Measurements from ENCODE around the gene SLC16A8. TPM values are rescaled to one million over a fixed set of nuclear protein-coding genes. Genes with fewer than 3 reads are reported as not detected.
A peak's percentile ranks its signal among the peaks of the same experiment; 100 is the strongest.

Gene SLC16A8
- total and polyA plus RNA-seq, 2 of the 13 experiments (the other 11 are each of a cell fraction or from before 2014, with no cell fraction given) = not detected

DNA sequence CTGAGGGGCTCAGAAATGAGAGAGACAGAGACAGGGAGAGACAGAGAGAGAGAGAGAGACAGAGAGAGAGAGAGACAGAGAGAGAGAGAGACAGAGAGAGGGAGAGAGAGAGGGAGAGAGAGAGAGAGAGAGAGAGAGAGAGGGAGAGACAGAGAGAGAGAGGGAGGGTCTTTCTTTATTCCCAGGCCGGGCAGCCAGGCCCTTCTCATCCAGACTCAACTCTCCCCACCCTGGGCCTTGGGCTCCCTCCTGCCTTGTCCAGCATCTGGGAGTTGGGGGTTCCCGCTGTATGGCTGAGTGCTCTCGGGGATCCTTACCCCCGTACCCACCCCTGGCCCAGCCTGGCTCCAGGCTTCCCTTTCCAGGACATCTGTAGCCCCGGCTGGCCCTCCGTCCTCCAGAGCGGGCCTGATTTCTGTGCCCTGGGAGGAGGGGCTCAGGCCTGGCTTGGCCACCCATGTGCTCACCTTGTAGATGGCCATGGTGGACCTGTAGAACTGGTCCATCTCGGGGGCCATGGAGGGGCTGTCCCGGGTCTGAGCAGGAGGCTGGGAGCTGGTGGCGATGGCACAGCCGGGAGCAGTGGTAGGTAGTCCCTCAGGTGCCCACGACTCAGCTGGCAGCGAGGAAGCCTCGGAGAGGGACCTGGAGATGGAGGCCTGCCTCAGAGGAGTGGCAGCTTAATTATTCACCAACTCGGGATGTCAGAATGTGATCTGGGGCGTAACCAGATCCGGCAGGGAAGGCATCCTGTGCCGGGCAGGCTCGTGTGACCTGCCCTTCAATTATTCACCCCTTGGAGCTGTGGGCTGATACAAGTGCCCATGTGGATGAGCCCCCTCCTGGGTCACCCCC lies 26.3 kb upstream of the SLC16A8 start, which contains the start of gene BAIAP2L2 (continued):
- TF ChIP-seq CEBPB (IDR thresholded peaks at IDR 0.05; ENCODE audit: borderline replicate concordance, low read depth, low read length) (no peak), ZNF564 (CRISPR knock-in tag; IDR thresholded peaks at IDR 0.05) (no peak), NR2F2 (IDR thresholded peaks at IDR 0.05; ENCODE audit: borderline replicate concordance, low read depth) (no peak), MYC (CRISPR knock-in tag; IDR thresholded peaks at IDR 0.05; ENCODE audit: borderline replicate concordance) (peak; percentile 87), CENPT (CRISPR knock-in tag; IDR thresholded peaks at IDR 0.05; ENCODE audit: low read depth) (no peak), MTA3 (CRISPR knock-in tag; IDR thresholded peaks at IDR 0.05) (no peak), ZNF777 (CRISPR knock-in tag; IDR thresholded peaks at IDR 0.05) (0 out of 2 replicates have a peak, but pooled peaks have one; percentile 24), MED1 (CRISPR knock-in tag; IDR thresholded peaks at IDR 0.05) (0 out of 2 replicates have a peak, but pooled peaks have one; percentile 46), RFXAP (CRISPR knock-in tag; IDR thresholded peaks at IDR 0.05; ENCODE audit: borderline replicate concordance) (0 out of 2 replicates have a peak, but pooled peaks have one; percentile 55), ZNF776 (CRISPR knock-in tag; IDR thresholded peaks at IDR 0.05) (no peak), TMF1 (CRISPR knock-in tag; IDR thresholded peaks at IDR 0.05; ENCODE audit: low read depth) (no peak; the same call in 1 of the 2 replicates), KLF11 (CRISPR knock-in tag; IDR thresholded peaks at IDR 0.05) (no peak), POLR2AphosphoS2 (IDR thresholded peaks at IDR 0.05; ENCODE audit: low read depth, low read length) (no peak), KAT8 (CRISPR knock-in tag; IDR thresholded peaks at IDR 0.05) (peak; percentile 28; the same call in 1 of the 2 replicates), IRF2 (CRISPR knock-in tag; IDR thresholded peaks at IDR 0.05) (0 out of 2 replicates have a peak, but pooled peaks have one; percentile 27), SP140L (CRISPR knock-in tag; IDR thresholded peaks at IDR 0.05; ENCODE audit: borderline replicate concordance) (no peak), ZNF792 (CRISPR knock-in tag; IDR thresholded peaks at IDR 0.05) (no peak; the same call in 1 of the 2 replicates), ETV5 (CRISPR knock-in tag; IDR thresholded peaks at IDR 0.05; ENCODE audit: borderline replicate concordance) (peak; percentile 73; the same call in 1 of the 2 replicates), GATA4 (IDR thresholded peaks at IDR 0.05; ENCODE audit: borderline replicate concordance, low read depth) (no peak), CBX1 (IDR thresholded peaks at IDR 0.05; ENCODE audit: low read depth) (no peak), ZNF670 (CRISPR knock-in tag; IDR thresholded peaks at IDR 0.05; ENCODE audit: borderline replicate concordance) (no peak), ZFP36L2 (CRISPR knock-in tag; IDR thresholded peaks at IDR 0.05) (0 out of 2 replicates have a peak, but pooled peaks have one; percentile 28), EHMT2 (IDR thresholded peaks at IDR 0.05; ENCODE audit: borderline replicate concordance, low read depth, low read length) (no peak), STAG1 (CRISPR knock-in tag; IDR thresholded peaks at IDR 0.05) (no peak; the same call in 1 of the 2 replicates)
- TF ChIP-seq, protein P1, sequence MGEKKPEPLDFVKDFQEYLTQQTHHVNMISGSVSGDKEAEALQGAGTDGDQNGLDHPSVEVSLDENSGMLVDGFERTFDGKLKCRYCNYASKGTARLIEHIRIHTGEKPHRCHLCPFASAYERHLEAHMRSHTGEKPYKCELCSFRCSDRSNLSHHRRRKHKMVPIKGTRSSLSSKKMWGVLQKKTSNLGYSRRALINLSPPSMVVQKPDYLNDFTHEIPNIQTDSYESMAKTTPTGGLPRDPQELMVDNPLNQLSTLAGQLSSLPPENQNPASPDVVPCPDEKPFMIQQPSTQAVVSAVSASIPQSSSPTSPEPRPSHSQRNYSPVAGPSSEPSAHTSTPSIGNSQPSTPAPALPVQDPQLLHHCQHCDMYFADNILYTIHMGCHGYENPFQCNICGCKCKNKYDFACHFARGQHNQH (CRISPR knock-in tag; IDR thresholded peaks at IDR 0.05) = 0 out of 2 replicates have a peak, but pooled peaks have one; percentile 24
- TF ChIP-seq, protein P2, sequence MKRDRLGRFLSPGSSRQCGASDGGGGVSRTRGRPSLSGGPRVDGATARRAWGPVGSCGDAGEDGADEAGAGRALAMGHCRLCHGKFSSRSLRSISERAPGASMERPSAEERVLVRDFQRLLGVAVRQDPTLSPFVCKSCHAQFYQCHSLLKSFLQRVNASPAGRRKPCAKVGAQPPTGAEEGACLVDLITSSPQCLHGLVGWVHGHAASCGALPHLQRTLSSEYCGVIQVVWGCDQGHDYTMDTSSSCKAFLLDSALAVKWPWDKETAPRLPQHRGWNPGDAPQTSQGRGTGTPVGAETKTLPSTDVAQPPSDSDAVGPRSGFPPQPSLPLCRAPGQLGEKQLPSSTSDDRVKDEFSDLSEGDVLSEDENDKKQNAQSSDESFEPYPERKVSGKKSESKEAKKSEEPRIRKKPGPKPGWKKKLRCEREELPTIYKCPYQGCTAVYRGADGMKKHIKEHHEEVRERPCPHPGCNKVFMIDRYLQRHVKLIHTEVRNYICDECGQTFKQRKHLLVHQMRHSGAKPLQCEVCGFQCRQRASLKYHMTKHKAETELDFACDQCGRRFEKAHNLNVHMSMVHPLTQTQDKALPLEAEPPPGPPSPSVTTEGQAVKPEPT (CRISPR knock-in tag; IDR thresholded peaks at IDR 0.05; ENCODE audit: low read depth) = no peak
- TF ChIP-seq, protein P3, sequence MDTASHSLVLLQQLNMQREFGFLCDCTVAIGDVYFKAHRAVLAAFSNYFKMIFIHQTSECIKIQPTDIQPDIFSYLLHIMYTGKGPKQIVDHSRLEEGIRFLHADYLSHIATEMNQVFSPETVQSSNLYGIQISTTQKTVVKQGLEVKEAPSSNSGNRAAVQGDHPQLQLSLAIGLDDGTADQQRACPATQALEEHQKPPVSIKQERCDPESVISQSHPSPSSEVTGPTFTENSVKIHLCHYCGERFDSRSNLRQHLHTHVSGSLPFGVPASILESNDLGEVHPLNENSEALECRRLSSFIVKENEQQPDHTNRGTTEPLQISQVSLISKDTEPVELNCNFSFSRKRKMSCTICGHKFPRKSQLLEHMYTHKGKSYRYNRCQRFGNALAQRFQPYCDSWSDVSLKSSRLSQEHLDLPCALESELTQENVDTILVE (CRISPR knock-in tag; IDR thresholded peaks at IDR 0.05) = peak; percentile 66; the same call in 1 of the 2 replicates
- TF ChIP-seq, protein P4, sequence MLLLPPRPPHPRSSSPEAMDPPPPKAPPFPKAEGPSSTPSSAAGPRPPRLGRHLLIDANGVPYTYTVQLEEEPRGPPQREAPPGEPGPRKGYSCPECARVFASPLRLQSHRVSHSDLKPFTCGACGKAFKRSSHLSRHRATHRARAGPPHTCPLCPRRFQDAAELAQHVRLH (CRISPR knock-in tag; IDR thresholded peaks at IDR 0.05; ENCODE audit: borderline replicate concordance, low read depth) = peak; percentile 54; the same call in 1 of the 2 replicates
